HL-60 (cell line): Measurements from ENCODE around the gene DNAJC1.
"Not testable (repeated sequence)": the region's sequence is repeated elsewhere in the genome, so short reads cannot be mapped to it uniquely, and the experiment has no call there.

Experiments
- CTCF ChIP-seq: IDR thresholded peaks from one replicate; pipeline ENCODE4 v1.5.1; 2011; ENCODE audit warnings: low read length, control low read depth, inconsistent platforms; ENCODE audit not compliant: insufficient read depth
- GABPA ChIP-seq: IDR thresholded peaks from 2 replicates; pipeline ENCODE4 v1.6.1; 2012; ENCODE audit warnings: low read depth
- POLR2AphosphoS5 ChIP-seq: IDR thresholded peaks from 2 replicates; pipeline ENCODE4 v1.6.1; 2012; ENCODE audit warnings: low read depth
- REST ChIP-seq: IDR thresholded peaks from 2 replicates; pipeline ENCODE4 v1.6.1; 2012; ENCODE audit warnings: low read depth; ENCODE audit not compliant: insufficient replicate concordance

- TF ChIP-seq GABPA, CTCF, REST, POLR2AphosphoS5: not testable (repeated sequence)
Measured at GRCh38 chr10:21834574-21834973, 169.0 kb downstream of the DNAJC1 start.
